HEK293T (cell line): Measurements from ENCODE around the gene MFSD12.
"Not testable (repeated sequence)": the region's sequence is repeated elsewhere in the genome, so short reads cannot be mapped to it uniquely, and the experiment has no call there.

ENCODE experiments used
- CTCF ChIA-PET: fragments of 350-600 bp; formaldehyde crosslinking; extraction: SDS; loops from one replicate; lab custom pipeline; 2021; ENCODE audit warnings: antibody characterized with exemption, inconsistent platforms; lab: Yijun Ruan, JAX
- POLR2A ChIA-PET: fragments of 350-600 bp; formaldehyde crosslinking; extraction: SDS; loops from one replicate; lab custom pipeline; 2020; ENCODE audit warnings: antibody characterized with exemption, inconsistent platforms; lab: Yijun Ruan, JAX
- DNase-seq: peaks from one replicate; pipeline ENCODE4 v3.0.0; 2012; ENCODE audit warnings: mixed read lengths; ENCODE audit errors: extremely low spot score
- ARNT ChIP-seq: fragments of 450-650 bp; IDR thresholded peaks from 2 replicates; pipeline ENCODE4 v1.6.1; 2017; ENCODE audit warnings: mild to moderate bottlenecking
- BHLHE40 ChIP-seq: fragments of 450-650 bp; IDR thresholded peaks from 2 replicates; pipeline ENCODE4 v1.6.1; 2016; ENCODE audit warnings: mild to moderate bottlenecking, moderate library complexity, borderline replicate concordance
- CTBP1 ChIP-seq: fragments of 450-650 bp; IDR thresholded peaks from 2 replicates; pipeline ENCODE4 v1.6.1; 2016; ENCODE audit warnings: borderline replicate concordance
- ELF4 ChIP-seq: fragments of 450-650 bp; IDR thresholded peaks from 2 replicates; pipeline ENCODE4 v1.6.1; 2017; ENCODE audit warnings: antibody characterized with exemption
- FOXA1 ChIP-seq: fragments of 450-650 bp; IDR thresholded peaks from 2 replicates; pipeline ENCODE4 v1.6.1; 2016; ENCODE audit warnings: mild to moderate bottlenecking
- FOXK2 ChIP-seq: fragments of 450-650 bp; IDR thresholded peaks from 2 replicates; pipeline ENCODE4 v1.6.1; 2016; ENCODE audit warnings: mild to moderate bottlenecking
- FOXM1 ChIP-seq: fragments of 450-650 bp; IDR thresholded peaks from 2 replicates; pipeline ENCODE4 v1.6.1; 2017; ENCODE audit warnings: mild to moderate bottlenecking, borderline replicate concordance
- HDGF ChIP-seq: fragments of 450-650 bp; IDR thresholded peaks from 2 replicates; pipeline ENCODE4 v1.6.1; 2017; ENCODE audit warnings: antibody characterized with exemption, borderline replicate concordance
- L3MBTL2 ChIP-seq: fragments of 450-650 bp; conservative IDR thresholded peaks from 2 replicates; pipeline ENCODE4 v1.6.1; 2016; ENCODE audit warnings: mild to moderate bottlenecking
- LEF1 ChIP-seq: fragments of 450-650 bp; IDR thresholded peaks from 2 replicates; pipeline ENCODE4 v1.6.1; 2017; ENCODE audit warnings: mild to moderate bottlenecking, borderline replicate concordance
- NFRKB ChIP-seq: fragments of 450-650 bp; IDR thresholded peaks from 2 replicates; pipeline ENCODE4 v1.6.1; 2016; ENCODE audit warnings: mild to moderate bottlenecking, moderate library complexity
- PKNOX1 ChIP-seq: fragments of 450-650 bp; IDR thresholded peaks from 2 replicates; pipeline ENCODE4 v1.6.1; 2016
- SP1 ChIP-seq: fragments of 450-650 bp; IDR thresholded peaks from 2 replicates; pipeline ENCODE4 v1.6.1; 2017
- SUZ12 ChIP-seq: fragments of 450-650 bp; IDR thresholded peaks from 2 replicates; pipeline ENCODE4 v1.6.1; 2016; ENCODE audit warnings: mild to moderate bottlenecking
- TARDBP ChIP-seq: fragments of 450-650 bp; IDR thresholded peaks from 2 replicates; pipeline ENCODE4 v1.6.1; 2016
- ZNF384 ChIP-seq: fragments of 450-650 bp; IDR thresholded peaks from 2 replicates; pipeline ENCODE4 v1.6.1; 2016

The MFSD12 gene

GRCh38 chr19:3573162-3573857 is 15.9 kb upstream of the MFSD12 start:
- ChIA-PET CTCF (interaction anchor here (0.8 kb wide), 1 partner anchor 13 kb away, joined by 5 read pairs; no protein-coding TSS in a partner anchor), POLR2A (interaction anchor here (0.6 to 1.2 kb wide), 6 partner anchors 11 to 29 kb away, joined by 3 to 8 read pairs (median 4); partner anchors contain the start of genes GIPC3 and MFSD12)
- TF ChIP-seq CTBP1 (no peak), HDGF (no peak), FOXK2 (no peak), L3MBTL2 (peak; percentile 58)
- no peak for DNase-seq

GRCh38 chr19:3572855-3573161 is 15.4 kb upstream of the MFSD12 start, which contains the start of gene HMG20B:
HMG20B (plus strand) TSS chr19:3572944; CDS start chr19:3573310, 366 bp downstream.
- no peak for DNase-seq
- ChIA-PET POLR2A (no interaction called here), CTCF (no interaction called here)
- TF ChIP-seq LEF1 (no peak), PKNOX1 (no peak), SUZ12 (no peak), NFRKB (no peak), FOXM1 (no peak), SP1 (no peak), ARNT (no peak), BHLHE40 (no peak), HDGF (no peak), TARDBP (no peak), CTBP1 (no peak), ELF4 (no peak), FOXK2 (no peak), L3MBTL2 (no peak), ZNF384 (no peak), FOXA1 (no peak)

GRCh38 chr19:3572132-3572854 is 14.9 kb upstream of the MFSD12 start:
- TF ChIP-seq ARNT (no peak), HDGF (0 out of 2 replicates have a peak, but pooled peaks have one; percentile 21)
- DNase-seq = peak; percentile 93
- ChIA-PET CTCF (no interaction called here), POLR2A (no interaction called here)

- CTCF ChIA-PET = no interaction called here
- no peak for TF ChIP-seq ARNT
- TF ChIP-seq FOXM1 = no peak
- TF ChIP-seq FOXK2 = no peak
- TF ChIP-seq CTBP1 = no peak
- TF ChIP-seq NFRKB = no peak
- no peak for TF ChIP-seq FOXA1
- no peak for TF ChIP-seq SP1
- no peak for TF ChIP-seq SUZ12
- no peak for TF ChIP-seq TARDBP
- no peak for TF ChIP-seq ELF4
- TF ChIP-seq BHLHE40 = no peak
- no peak for TF ChIP-seq PKNOX1
- no peak for TF ChIP-seq LEF1
- no peak for TF ChIP-seq ZNF384
- TF ChIP-seq HDGF = no peak
- TF ChIP-seq L3MBTL2 = no peak
- DNase-seq = no peak
- POLR2A ChIA-PET = no interaction called here
Observed at GRCh38 chr19:3570606-3571011, 13.2 kb upstream of the MFSD12 start.

GRCh38 chr19:3570042-3570441 is 12.7 kb upstream of the MFSD12 start:
- peak; percentile 40 for TF ChIP-seq PKNOX1
- CTCF ChIA-PET = interaction anchor here (1.0 kb wide), 1 partner anchor 25 kb away, joined by 4 read pairs; no protein-coding TSS in a partner anchor
- DNase-seq, POLR2A ChIA-PET: not testable (repeated sequence)

- ChIA-PET POLR2A (interaction anchor here (1.2 kb wide), 1 partner anchor 198 kb away, joined by 3 read pairs; the partner anchor contains the start of gene MRPL54), CTCF (no interaction called here)
- DNase-seq = no peak
- TF ChIP-seq CTBP1 (no peak), LEF1 (no peak), FOXM1 (no peak)
Observed at GRCh38 chr19:3565139-3565538, 7.8 kb upstream of the MFSD12 start.
